ENCODE measurements around the gene NRIP1. TPM values are rescaled to one million over a fixed set of nuclear protein-coding genes. Genes with fewer than 3 reads are reported as not detected.

The NRIP1 gene
- total and polyA plus RNA-seq, 9 of the 15 experiments (the other 6 are each of a cell fraction or from before 2014, with no cell fraction given): 4.3 to 42.8 (median 19.6) TPM

DNA sequence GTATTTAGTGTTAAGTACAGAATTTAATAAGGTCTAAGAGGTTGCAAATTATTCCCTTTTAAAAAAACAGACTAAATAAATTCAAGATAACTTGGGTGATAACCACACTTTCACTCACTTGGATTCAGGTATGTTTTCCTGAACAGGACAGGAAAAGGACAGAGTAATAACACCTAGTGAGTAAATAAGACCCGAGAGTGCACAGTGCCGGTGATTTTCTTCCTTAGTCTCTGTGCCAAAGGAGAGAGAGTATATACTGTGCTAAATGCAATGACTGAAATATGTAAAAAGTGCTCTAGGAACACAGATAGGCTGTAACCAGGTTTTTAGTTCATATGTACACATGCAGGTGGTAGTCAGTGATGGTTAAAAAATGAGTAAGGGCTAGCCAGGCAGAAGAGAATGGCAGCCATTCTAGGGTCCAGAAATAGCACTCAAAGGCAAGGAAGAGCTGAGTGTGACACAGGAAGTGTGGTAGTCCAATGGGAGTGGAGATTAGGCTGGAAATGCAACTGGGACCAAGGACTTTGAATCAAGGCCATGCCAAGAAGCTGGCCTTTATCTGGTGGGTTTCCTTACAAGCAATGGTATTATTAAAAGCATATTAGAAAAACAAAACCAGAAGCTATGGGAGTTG lies 58.1 kb downstream of the NRIP1 start:
- in situ Hi-C loops (cut with MboI) (no loop called here), intact Hi-C loops (cut with micrococcal nuclease) (no loop called here)
- 88% methylated on average over 2 of the region's 2 CpGs for WGBS (ENCODE audit: insufficient coverage, low coverage, missing lambda C conversion rate)
- ChIA-PET CTCF (ENCODE audit: low intra/inter-chr PET ratio) (no interaction called here), POLR2A (interaction anchor here (1.6 kb wide), 1 partner anchor 12 kb away, joined by 5 read pairs; no protein-coding TSS in a partner anchor)
- Histone ChIP-seq H3K9me3 (replicated peaks; ENCODE audit: control insufficient read depth, insufficient read depth, low read depth, low read length) (no peaks in the 10 kb centered on the region), H3K27me3 (ENCODE audit: control insufficient read depth in 2 of 2, insufficient read depth in 2 of 2, low read length in 2 of 2) (no peaks in the 10 kb centered on the region), H2AFZ (ENCODE audit: low read depth, low read length) (no peak overlapping the region), H3K79me2 (ENCODE audit: control insufficient read depth, insufficient read depth, low read length) (peaks cover 69% of the 10 kb centered on the region), H3K9me1 (ENCODE audit: control insufficient read depth, insufficient read depth, low read length) (no peaks in the 10 kb centered on the region), H3K9ac (ENCODE audit: insufficient read depth in 1 of 2, low read depth in 2 of 2, low read length in 2 of 2) (no peak overlapping the region), H3K36me3 (ENCODE audit: control insufficient read depth, insufficient read depth, low read length) (peaks cover 38% of the 10 kb centered on the region), H3K27ac (ENCODE audit: extremely low read depth, low read depth, low read length) (no peak overlapping the region), H3K4me3 (no peak overlapping the region), H3K4me2 (ENCODE audit: insufficient read depth, low read length) (no peak overlapping the region), H3K4me1 (replicated peaks in 1 of 2; ENCODE audit: control insufficient read depth in 2 of 2, insufficient read depth in 2 of 2, low read length in 2 of 2) (peaks cover 0 to 4% of the 10 kb centered on the region in 2 experiments; a peak in 1 of 5 replicates), H4K20me1 (replicated peaks; ENCODE audit: control insufficient read depth, insufficient read depth, low read length) (no peaks in the 10 kb centered on the region)
- no TSS peak for BruUV-seq (replicated peaks)
- DNase-seq (ENCODE audit: extremely low read depth in 1 of 4, low spot score in 3 of 4) (no peak), FAIRE-seq (no peak), ATAC-seq (no peak)
- TF ChIP-seq, protein P1, sequence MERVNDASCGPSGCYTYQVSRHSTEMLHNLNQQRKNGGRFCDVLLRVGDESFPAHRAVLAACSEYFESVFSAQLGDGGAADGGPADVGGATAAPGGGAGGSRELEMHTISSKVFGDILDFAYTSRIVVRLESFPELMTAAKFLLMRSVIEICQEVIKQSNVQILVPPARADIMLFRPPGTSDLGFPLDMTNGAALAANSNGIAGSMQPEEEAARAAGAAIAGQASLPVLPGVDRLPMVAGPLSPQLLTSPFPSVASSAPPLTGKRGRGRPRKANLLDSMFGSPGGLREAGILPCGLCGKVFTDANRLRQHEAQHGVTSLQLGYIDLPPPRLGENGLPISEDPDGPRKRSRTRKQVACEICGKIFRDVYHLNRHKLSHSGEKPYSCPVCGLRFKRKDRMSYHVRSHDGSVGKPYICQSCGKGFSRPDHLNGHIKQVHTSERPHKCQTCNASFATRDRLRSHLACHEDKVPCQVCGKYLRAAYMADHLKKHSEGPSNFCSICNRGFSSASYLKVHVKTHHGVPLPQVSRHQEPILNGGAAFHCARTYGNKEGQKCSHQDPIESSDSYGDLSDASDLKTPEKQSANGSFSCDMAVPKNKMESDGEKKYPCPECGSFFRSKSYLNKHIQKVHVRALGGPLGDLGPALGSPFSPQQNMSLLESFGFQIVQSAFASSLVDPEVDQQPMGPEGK (CRISPR knock-in tag; IDR thresholded peaks at IDR 0.05; ENCODE audit: borderline replicate concordance): no peak

DNA sequence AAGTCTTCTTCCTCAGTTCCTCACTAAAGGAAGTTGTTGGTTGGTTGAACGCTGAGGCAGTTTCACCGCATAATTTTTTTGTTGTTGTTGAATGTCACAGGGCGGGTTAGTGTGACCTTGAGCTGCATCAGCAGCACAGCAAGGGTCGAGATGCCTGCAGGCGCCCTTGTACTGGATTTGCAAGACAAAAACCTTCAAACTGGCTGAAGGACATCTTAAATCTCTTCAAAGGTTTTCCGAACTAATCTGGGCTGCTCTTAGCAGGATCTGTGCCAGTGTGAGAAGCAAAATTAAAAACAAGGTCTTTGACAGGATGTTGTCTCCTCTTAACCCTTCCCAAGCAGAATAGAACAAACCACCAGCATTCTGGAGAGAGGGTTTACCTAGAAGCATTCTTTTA lies 59.4 kb downstream of the NRIP1 start:
- Histone ChIP-seq H3K36me3 (ENCODE audit: control insufficient read depth, insufficient read depth, low read length) (peaks cover 34% of the 10 kb centered on the region; the same call in 2 of the 3 replicates), H3K27me3 (ENCODE audit: control insufficient read depth in 2 of 2, insufficient read depth in 2 of 2, low read length in 2 of 2) (no peaks in the 10 kb centered on the region), H2AFZ (ENCODE audit: low read depth, low read length) (no peak overlapping the region), H3K9ac (ENCODE audit: insufficient read depth in 1 of 2, low read depth in 2 of 2, low read length in 2 of 2) (no peak overlapping the region), H3K4me2 (ENCODE audit: insufficient read depth, low read length) (no peak overlapping the region), H3K27ac (ENCODE audit: extremely low read depth, low read depth, low read length) (no peak overlapping the region), H3K4me3 (no peak overlapping the region), H3K79me2 (ENCODE audit: control insufficient read depth, insufficient read depth, low read length) (peaks cover 78% of the 10 kb centered on the region), H3K4me1 (replicated peaks in 1 of 2; ENCODE audit: control insufficient read depth in 2 of 2, insufficient read depth in 2 of 2, low read length in 2 of 2) (no peaks in the 10 kb centered on the region), H3K9me3 (replicated peaks; ENCODE audit: control insufficient read depth, insufficient read depth, low read depth, low read length) (no peaks in the 10 kb centered on the region), H4K20me1 (replicated peaks; ENCODE audit: control insufficient read depth, insufficient read depth, low read length) (no peaks in the 10 kb centered on the region), H3K9me1 (ENCODE audit: control insufficient read depth, insufficient read depth, low read length) (no peaks in the 10 kb centered on the region)
- WGBS (ENCODE audit: insufficient coverage, low coverage, missing lambda C conversion rate): 92% methylated on average over 5 of the region's 6 CpGs
- FAIRE-seq (no peak), DNase-seq (ENCODE audit: extremely low read depth in 1 of 4, low spot score in 3 of 4) (no peak), ATAC-seq (no peak)
- CTCF ChIA-PET (ENCODE audit: low intra/inter-chr PET ratio): no interaction called here
- in situ Hi-C loops (cut with MboI): no loop called here
- POLR2A ChIA-PET: no interaction called here
- no TSS peak for BruUV-seq (replicated peaks)
- intact Hi-C loops (cut with micrococcal nuclease): no loop called here
- TF ChIP-seq RBM17 (IDR thresholded peaks at IDR 0.05; ENCODE audit: borderline replicate concordance, low read depth, low read length) (no peak), NR2C2 (CRISPR knock-in tag; IDR thresholded peaks at IDR 0.05) (no peak), NR2C2 (tag; IDR thresholded peaks at IDR 0.05) (no peak), TBL1XR1 (IDR thresholded peaks at IDR 0.05; ENCODE audit: low read length in 2 of 2) (no peak), ETV6 (IDR thresholded peaks at IDR 0.05; ENCODE audit: borderline replicate concordance in 1 of 2, low read depth in 2 of 2, low read length in 1 of 2) (no peak), ETV6 (CRISPR knock-in tag; IDR thresholded peaks at IDR 0.05; ENCODE audit: borderline replicate concordance) (no peak), KDM1A (IDR thresholded peaks at IDR 0.05) (no peak), MAFF (IDR thresholded peaks at IDR 0.05; ENCODE audit: low read length) (no peak), XRCC4 (IDR thresholded peaks at IDR 0.05; ENCODE audit: extremely low read depth, insufficient read depth, insufficient read length) (no peak), ZNF76 (CRISPR knock-in tag; IDR thresholded peaks at IDR 0.05; ENCODE audit: borderline replicate concordance) (no peak), ZC3H11A (IDR thresholded peaks at IDR 0.05; ENCODE audit: low read depth, low read length) (no peak)
- TF ChIP-seq, protein P2, sequence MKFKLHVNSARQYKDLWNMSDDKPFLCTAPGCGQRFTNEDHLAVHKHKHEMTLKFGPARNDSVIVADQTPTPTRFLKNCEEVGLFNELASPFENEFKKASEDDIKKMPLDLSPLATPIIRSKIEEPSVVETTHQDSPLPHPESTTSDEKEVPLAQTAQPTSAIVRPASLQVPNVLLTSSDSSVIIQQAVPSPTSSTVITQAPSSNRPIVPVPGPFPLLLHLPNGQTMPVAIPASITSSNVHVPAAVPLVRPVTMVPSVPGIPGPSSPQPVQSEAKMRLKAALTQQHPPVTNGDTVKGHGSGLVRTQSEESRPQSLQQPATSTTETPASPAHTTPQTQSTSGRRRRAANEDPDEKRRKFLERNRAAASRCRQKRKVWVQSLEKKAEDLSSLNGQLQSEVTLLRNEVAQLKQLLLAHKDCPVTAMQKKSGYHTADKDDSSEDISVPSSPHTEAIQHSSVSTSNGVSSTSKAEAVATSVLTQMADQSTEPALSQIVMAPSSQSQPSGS (CRISPR knock-in tag; IDR thresholded peaks at IDR 0.05): no peak

Data from K562 (cell line).